GM19438 (cell line): Measurements from ENCODE around the gene LGR4.
"Not testable (repeated sequence)": the region's sequence is repeated elsewhere in the genome, so short reads cannot be mapped to it uniquely, and the experiment has no call there.

ENCODE experiments used
- ATAC-seq: cut with Tn5 transposase; IDR thresholded peaks from one replicate; pipeline ENCODE4 v1.9.1; 2021; ENCODE audit warnings: low read depth; ENCODE audit not compliant: unreplicated experiment

LGR4 gene, protein sequence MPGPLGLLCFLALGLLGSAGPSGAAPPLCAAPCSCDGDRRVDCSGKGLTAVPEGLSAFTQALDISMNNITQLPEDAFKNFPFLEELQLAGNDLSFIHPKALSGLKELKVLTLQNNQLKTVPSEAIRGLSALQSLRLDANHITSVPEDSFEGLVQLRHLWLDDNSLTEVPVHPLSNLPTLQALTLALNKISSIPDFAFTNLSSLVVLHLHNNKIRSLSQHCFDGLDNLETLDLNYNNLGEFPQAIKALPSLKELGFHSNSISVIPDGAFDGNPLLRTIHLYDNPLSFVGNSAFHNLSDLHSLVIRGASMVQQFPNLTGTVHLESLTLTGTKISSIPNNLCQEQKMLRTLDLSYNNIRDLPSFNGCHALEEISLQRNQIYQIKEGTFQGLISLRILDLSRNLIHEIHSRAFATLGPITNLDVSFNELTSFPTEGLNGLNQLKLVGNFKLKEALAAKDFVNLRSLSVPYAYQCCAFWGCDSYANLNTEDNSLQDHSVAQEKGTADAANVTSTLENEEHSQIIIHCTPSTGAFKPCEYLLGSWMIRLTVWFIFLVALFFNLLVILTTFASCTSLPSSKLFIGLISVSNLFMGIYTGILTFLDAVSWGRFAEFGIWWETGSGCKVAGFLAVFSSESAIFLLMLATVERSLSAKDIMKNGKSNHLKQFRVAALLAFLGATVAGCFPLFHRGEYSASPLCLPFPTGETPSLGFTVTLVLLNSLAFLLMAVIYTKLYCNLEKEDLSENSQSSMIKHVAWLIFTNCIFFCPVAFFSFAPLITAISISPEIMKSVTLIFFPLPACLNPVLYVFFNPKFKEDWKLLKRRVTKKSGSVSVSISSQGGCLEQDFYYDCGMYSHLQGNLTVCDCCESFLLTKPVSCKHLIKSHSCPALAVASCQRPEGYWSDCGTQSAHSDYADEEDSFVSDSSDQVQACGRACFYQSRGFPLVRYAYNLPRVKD

DNA sequence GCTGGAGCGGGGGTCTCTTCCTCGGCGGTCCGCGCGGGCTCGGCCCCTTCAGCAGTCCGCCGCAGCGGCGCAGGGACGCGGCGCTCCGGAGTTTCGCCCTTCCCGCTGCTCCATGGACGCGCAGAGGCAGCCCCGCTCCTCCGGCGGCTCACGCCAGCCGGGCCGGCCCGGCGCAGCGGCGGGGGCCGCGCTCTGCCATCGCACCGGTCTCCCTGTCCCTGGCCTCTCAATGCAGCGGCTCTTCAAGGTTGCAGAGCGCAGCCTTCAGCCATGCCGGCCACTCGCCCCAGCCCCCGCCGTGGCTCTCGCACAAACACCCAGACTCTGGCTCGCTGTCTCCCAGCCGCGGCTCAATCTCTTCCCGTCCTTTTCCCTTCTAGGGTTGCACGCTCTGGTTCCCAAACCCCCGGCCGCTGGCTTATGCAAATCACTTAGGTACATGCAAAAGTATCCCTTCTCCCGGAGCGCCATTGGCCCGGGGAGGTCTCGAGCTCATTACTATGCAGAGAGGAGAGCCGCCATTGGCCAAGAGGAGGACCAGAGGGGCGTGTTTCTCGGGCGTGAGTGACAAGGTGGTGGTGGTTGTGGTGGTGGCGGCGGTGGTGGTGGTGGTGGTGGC, at the start of gene LGR4:
TSS of gene LGR4 (minus strand) at position 393 of the 619 bp plus-strand sequence. CDS start 488 bp downstream, outside the sequence.
- ATAC-seq = peak; percentile 86

DNA sequence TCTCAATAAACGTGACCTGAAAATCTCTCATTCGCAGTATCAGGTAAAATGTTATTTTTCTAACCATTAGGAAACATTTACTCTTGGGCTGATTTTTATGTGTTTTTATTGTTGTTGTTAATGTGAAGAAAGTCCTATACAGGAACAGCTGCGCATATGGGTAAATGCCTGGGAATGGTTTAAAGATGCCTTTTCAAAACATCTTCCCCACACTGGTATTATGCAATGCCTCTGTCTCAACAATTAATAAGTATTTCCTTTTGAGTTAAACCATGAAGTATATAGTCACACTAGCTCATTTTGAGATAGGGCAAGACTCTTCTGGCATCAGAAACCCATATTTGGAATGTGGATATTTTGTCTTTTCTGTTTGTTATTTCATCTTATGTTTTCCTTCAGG, 47.6 kb upstream of the LGR4 start:
- no peak for ATAC-seq

DNA sequence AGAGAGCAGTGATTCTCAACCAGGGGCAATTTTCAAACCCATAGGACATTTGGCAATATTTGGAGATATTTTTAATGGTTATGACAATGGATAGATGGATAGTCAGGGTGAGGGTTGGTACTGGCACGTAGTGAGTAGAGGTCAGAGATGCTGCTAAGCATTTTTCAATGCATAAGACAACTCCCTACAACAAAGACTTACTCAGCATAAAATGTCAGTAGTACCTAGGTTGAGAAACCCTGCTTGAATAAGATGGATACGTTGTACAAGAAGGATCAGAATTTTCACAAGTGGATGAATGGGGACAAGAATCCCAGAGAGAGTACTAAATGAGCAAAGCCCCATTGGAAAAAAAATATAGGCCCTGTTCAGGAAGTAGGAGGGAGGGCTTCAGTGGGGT, 45.9 kb upstream of the LGR4 start:
- no peak for ATAC-seq

DNA sequence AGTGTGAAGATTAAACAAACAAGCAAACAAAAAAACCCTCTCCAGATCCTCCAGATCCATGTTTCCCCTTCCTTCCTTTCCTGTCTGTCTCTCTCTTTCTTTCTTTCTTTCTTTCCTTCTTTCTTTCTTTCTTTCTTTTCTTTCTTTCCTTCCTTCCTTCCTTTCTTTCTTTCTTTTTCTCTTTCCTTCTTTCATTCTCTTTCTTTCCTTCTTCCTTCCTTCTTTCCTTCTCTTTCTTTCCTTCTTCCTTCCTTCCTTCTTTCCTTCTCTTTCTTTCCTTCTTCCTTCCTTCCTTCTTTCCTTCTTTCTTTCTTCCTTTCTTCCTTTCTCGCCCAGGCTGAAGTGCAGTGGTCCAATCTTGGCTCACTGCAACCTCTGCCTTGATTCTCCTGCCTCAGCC, 44.9 kb upstream of the LGR4 start:
- not testable (repeated sequence) for ATAC-seq

DNA sequence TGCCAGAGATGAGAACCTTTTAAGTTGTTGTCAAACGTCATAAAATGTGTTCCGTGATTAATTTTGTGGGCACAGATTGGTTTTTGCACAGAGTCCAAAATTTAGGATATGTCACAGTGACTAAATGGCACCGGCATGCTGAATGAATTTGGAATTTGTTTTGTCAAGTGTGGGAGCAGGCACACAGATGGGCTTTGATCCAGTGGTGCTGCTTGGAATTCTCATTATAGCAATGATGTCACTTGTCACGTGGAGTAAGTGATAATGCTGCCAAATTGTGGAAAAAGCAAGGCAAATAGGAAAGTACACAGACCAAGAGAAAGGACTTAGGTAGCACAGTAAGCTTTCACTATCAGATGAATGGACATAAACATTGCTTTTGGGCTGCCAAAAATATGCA, 42.0 kb upstream of the LGR4 start:
- no peak for ATAC-seq

DNA sequence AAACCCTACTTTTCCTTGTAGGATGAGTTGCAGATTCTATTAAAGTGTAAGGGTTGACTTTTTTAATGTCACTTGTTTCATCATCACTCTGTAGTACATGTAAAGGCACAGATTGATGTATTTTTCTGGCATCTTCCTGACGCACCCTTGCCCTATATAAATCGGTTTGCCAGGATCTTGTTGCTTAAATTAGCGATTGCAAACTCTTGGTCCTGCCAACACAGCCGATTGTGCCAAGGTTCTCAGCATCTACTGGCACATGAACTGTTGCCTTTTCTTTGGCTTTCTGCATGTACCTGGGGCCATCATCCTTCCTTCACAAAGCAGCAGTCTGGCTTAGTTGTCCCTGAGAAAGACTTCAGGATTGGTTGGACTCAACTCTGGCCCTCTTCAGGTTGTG, 41.5 kb upstream of the LGR4 start:
- ATAC-seq = no peak

DNA sequence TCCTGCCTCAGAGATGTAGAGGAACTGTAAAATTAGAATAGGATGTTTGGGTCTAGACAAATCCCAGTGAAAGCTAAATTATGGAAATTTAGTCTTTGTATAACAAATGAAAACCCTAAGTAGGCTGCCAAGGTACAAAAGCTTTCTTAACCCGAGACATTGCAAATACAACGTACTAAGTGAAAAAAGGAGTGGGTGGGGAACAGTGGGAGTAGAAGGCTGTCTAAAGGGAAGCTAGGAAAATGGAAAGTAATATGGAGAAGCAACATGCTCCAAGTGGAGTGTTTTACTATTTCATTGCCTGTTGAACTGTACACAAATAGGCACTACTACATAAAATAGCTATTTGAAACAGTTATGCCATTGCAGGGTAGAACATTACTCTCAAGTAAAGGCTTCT, 40.8 kb upstream of the LGR4 start:
- no peak for ATAC-seq

DNA sequence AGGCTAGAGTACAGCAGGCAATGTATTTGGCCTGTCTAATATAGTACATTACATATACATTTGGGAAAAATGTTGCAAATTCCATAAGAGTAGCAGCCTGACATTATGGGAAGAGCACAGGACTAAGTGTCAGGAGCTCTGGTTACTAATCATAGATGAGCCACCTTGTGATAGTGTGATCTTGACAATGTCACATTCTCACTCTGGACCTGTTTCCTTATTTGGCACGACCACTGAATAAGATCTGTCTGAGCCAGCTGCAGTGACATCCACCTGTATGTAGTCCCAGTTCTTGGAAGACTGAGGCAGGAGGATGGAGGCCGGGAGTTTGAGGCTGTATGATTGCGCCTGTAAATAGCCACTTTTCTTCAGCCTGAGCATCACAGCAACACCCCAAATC, 39.6 kb upstream of the LGR4 start:
- ATAC-seq = no peak

DNA sequence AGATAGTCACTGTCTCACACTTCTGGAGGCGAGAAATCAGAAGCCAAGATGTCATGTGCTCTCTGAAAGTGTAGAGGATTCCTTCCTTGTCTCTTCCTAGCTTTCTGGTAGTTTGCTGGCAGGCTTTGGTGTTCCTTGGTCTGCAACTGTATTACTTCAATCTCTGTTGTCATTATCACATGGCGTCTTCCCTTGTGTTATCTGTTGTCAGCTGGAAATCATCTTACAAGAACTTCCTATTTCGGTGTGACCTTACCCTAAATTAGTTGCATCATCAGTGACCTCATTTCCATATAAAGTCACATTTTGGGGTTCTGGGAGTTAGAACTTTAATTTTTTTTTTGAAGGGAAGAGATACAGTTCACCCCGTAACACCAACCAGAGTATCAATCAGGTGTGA, 37.3 kb upstream of the LGR4 start:
- no peak for ATAC-seq

DNA sequence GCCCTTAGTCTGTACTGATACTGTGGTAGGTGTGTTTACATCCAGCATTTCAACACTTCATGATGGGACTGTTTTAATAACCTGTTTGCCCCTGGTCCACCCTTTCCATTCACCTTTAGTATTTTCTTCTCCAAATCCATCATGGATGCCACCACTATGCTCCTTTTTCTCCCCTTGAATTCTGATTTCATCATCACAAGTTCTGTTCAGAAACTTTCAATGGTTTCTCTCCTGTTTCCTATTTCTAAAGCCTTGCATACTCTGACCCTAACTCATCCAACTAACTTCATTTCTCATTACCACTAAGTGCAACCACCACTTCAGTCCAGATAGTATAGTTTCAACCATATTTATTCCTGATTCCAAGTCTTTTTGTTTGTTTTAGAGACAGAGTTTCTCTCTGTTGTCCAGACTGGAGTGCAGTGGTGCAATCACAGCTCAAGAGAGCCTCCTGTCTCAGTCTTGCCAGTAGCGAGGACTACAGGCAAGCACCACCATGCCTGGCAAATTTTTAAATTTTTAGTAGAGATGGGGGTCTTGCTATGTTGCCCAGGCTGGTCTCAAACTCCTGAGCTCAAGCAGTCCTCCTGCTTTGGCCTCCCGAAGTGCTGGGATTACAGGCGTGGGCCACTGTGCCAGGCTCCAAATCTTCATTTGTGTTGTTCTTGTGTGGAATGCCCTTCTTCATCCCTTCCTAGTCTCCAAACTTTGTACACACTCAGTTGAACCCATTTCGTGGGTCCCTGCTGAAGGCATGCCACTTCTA, 35.1 kb upstream of the LGR4 start:
- no peak for ATAC-seq

DNA sequence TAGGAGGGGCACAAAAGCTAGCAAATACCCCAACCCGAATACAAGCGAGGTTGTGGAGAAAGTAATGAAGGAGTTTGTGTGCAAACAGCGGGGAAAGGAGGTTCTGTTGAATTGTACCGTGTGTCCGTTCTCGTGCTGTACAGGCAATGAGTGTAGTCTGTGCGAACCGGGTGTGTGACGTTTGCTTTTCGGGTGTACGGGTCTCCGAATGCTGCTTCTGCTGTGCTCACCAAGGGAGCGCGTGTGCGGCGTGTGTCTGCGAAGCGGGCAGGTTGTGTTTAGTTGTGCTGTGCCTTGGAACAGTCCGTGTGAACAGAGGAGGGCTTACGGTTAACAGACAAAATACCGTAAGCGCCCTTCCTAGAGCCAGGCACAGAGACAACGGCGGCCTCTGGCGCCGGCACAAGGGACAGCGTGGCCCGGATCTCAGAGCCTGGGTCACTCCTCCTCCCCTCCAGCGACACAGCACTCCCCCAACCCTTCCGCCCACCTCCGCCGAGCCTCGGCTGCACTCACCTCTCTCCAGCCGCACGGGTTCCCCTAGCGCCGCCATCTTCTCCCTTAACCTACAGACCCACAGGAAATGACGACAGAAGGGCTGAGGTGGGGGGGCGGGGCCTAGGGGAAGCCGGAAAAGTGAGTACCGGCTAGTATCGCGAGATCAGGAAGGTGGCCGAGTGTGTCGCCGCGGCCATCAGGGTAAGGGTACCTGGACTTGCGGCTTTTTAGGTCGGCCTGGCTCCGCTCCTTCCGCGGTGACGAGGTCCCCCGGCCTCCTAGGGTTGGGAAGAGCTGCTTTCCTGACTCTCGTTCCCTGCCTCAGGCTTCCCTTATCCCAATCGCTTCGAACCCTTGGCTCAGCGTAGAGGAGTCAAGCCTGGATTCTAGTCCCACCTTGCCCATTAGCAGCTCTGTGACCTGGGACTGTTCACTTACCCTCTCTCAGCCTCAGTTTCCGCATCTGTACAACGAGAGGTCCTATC, 33.9 kb upstream of the LGR4 start, which contains the start of gene LIN7C:
TSS of gene LIN7C (minus strand) at position 570 of the 983 bp plus-strand sequence. CDS start at position 553, 17 bp downstream.
- ATAC-seq = peak; percentile 93

DNA sequence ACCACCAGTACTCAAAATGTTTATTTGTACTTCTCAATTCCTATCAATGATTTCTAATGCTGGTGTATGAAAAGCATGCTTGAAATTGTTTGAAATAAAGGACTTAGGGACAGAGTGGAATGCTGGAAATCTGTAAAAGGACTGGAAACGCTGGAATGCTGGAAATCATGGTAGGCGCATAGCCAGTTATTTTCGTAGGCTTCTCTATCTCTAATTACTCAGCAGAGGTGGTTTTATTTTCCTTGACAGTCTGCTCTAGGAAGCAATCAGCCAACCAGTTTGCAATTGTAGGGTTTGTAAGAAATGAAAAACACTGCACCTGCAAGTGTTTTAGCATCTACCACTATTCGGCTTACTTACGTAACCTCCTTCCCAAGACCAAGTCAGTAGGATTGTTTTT, 33.2 kb upstream of the LGR4 start:
- ATAC-seq = peak; percentile 5

DNA sequence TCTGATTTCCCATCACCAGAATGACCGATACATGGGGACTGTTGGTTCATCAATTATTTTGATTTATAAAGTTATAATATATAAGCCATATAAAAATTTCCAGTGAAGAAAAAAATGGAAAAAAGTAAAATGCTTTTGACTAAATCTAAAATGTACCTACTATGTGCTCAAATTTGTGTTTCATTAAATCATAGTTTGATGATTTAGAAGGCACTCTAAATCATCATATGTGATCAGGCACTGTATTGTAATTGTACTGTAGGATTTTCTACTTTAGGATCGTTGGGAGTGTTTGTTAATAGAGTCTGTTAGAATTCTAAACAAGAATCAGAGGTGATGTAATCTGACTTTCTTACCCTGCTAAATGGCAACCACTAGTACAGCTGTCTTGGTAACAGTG, 31.6 kb upstream of the LGR4 start:
- ATAC-seq = no peak

DNA sequence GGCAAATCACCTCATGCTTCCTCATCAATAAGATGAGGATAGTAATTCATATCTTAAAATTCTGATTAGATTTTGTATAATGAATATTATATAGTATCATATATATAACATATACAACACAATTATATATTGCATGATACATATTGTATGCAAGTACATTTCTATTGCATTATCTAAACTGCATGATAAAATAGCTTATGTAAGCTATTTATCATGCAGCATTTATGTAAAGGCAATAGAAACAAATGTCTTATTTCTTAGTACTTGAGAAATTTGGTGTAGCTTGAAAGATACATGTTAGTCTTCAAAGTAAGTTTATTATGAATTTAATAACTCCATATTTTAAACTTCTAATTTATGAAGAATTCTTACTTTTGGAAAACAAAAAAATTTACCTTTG, 28.5 kb upstream of the LGR4 start:
- ATAC-seq = no peak

DNA sequence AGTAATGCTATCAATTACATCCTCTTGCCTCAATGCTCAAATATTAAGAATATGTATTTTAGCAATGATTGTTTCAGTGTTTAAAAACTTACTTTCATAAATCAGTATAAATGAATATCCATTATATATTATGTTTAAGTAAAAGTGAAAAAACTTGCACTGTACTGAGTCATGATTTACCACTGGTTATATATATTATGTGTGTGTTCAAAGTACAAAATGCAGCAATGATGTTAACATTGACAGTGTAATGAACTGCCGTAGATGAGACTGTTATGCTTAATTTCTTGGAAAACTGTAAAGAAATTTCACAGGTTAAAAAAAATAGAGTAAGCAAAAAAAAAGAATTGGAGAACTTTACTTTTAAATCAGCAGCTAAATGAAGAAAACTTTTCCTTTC, 25.3 kb upstream of the LGR4 start:
- no peak for ATAC-seq

DNA sequence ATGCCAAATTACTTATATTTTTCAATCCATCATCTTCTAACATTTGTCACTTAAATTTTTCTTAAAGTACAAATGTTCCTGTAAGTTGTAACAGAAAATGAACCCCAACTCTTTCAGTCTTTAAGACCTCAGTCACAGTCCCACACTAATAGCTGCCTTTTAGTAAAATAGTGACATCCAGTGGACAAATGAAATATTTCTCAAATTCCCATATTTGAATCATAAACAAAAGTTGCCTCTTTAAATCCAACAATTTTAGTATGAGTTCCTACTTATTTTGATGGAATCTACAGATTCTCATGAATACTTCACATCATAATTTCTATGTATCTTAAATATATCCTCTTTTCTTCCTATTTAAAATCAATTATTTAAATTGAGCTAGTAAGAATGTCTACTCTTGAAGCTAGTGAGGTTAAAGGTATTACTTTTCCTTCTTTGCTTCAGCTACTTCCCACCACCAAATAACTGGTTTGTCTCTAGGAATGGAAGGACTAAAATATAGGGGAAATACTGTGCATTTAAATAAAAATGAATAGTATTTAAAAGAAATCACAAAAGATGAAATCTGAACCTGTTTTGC, 24.8 kb upstream of the LGR4 start:
- peak; percentile 70 for ATAC-seq

DNA sequence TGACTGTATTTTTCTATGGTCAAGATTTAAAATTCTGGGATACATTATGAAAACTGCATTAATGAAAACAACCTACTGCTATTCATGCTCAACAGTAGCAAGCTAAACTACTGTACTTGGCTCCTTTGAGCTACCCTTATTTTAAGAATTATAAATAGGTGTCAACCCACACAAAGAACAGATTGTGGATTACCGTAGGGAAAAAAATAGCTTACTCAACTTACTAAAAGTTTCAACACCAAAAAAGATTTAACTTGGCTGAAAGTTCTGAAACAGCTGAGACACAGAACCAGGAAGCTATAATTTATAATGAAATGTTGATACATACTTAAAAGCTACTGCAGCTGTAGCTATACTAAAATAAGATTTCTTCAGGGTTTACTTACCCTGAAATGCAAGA, 23.9 kb upstream of the LGR4 start:
- no peak for ATAC-seq

DNA sequence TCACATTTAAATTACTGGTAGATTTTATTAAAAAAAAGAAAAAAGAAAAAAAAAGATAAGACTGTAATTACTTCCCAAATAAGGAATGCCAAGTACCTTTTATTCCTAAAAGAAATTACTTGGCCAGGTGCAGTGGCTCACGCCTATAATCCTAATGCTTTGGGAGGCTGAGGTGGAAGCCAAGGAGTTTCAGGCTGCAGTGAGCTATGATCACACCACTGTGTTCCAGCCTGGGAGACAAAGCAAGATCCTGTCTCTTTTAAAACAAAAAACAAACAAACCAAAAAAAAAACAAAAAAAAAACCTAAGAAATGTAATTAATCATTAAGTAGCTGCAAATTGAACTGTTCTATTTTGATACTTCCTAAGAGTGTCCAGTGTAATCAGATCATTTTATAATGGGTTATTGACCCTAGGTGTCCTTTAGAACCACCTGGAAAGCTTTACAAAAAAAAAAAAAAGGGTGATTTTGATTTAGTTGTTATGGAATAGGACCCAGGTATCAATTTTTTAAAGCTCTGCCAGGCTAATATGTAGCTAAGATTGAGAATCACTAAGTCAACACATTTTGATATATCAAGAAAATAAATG, 23.2 kb upstream of the LGR4 start:
- no peak for ATAC-seq
